NT2/D1 (cell line): ENCODE results near the gene PCBP2.

Experiments used
- DNase-seq: peaks from one replicate; pipeline ENCODE4 v3.0.0-alpha.2; 2011; ENCODE audit warnings: low read depth, low spot score
- H3K27me3 ChIP-seq: 2 replicates; pipeline ENCODE4 v1.6.0; 2011; ENCODE audit warnings: mild to moderate bottlenecking; ENCODE audit not compliant: insufficient read length, insufficient read depth
- H3K36me3 ChIP-seq: 2 replicates; pipeline ENCODE4 v1.6.1; 2011; ENCODE audit warnings: mild to moderate bottlenecking, low read length, mixed read lengths; ENCODE audit not compliant: insufficient read depth, insufficient read length
- H3K4me1 ChIP-seq: 2 replicates; pipeline ENCODE4 v1.5.1; 2011; ENCODE audit not compliant: insufficient read depth, insufficient read length
- H3K4me3 ChIP-seq: 2 replicates; pipeline ENCODE4 v1.5.1; 2011; ENCODE audit warnings: low read depth; ENCODE audit not compliant: insufficient read length
- H3K9ac ChIP-seq: 2 replicates; pipeline ENCODE4 v1.6.0; 2011; ENCODE audit warnings: low read depth; ENCODE audit not compliant: insufficient read length
- H3K9me3 ChIP-seq: 2 replicates; pipeline ENCODE4 v1.5.1; 2011; ENCODE audit warnings: mild to moderate bottlenecking, low read length; ENCODE audit not compliant: insufficient read depth
- SUZ12 ChIP-seq: IDR thresholded peaks from 2 replicates; pipeline ENCODE4 v1.6.1; 2011; ENCODE audit not compliant: insufficient read length, insufficient read depth; ENCODE audit errors: extremely low read depth
- YY1 ChIP-seq: IDR thresholded peaks from 2 replicates; pipeline ENCODE4 v1.6.1; 2011; ENCODE audit not compliant: insufficient read length, insufficient read depth
- ZNF274 ChIP-seq: IDR thresholded peaks from 2 replicates; pipeline ENCODE4 v1.6.1; 2011; ENCODE audit warnings: mild to moderate bottlenecking, low read depth, low read length

Gene PCBP2

DNA sequence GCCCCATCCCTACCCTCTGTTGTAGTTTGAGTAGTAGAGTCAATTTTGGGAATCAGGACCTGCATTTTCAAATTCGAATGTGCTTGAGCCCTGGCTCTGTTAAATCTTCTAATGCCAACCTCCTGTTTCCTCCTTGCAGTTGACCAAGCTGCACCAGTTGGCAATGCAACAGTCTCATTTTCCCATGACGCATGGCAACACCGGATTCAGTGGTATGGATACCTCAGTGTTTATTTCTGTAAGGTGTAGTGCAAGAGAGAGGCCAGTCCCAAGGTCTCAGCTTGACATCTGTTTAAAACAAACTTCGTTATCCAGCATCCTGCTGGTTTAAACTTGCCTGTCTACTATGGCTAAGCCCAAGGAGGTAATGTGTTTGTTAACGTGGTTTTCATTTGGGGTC, 15.2 kb downstream of the PCBP2 start:
- TF ChIP-seq SUZ12 (no peak), ZNF274 (no peak), YY1 (no peak)
- no peak for DNase-seq
- Histone ChIP-seq H3K4me3 (no peak overlapping the region), H3K9me3 (no peaks in the 10 kb centered on the region), H3K36me3 (peaks cover 97% of the 10 kb centered on the region), H3K4me1 (peaks cover 7% of the 10 kb centered on the region), H3K9ac (no peak overlapping the region), H3K27me3 (no peaks in the 10 kb centered on the region)

- Histone ChIP-seq H3K4me3 (no peak overlapping the region), H3K9ac (no peak overlapping the region), H3K36me3 (peaks cover 96% of the 10 kb centered on the region), H3K4me1 (peaks cover 9% of the 10 kb centered on the region), H3K27me3 (no peaks in the 10 kb centered on the region), H3K9me3 (no peaks in the 10 kb centered on the region)
- no peak for DNase-seq
- TF ChIP-seq SUZ12 = no peak
- no peak for TF ChIP-seq YY1
- TF ChIP-seq ZNF274 = no peak
Observed at GRCh38 chr12:53467880-53468279, 16.0 kb downstream of the PCBP2 start.

DNA sequence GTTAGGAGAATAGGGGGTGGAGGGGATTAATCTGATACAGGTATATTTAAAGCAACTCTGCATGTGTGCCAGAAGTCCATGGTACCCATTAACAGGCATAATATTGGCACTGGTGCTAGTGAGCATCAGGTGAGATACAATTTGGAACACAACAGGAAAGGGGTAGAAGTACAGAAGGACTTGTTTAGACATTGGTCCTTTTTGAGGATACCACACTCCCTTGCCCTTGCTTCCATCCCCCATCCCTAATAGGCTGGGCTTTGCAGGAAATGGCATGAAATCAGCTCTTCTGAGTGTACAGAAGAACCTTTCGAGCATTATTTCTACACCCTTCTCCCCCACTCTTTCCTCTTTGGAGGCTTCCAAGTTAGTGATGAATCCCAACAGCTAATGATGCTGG, 16.4 kb downstream of the PCBP2 start:
- Histone ChIP-seq H3K9me3 (no peaks in the 10 kb centered on the region), H3K9ac (no peak overlapping the region), H3K4me1 (peaks cover 9% of the 10 kb centered on the region), H3K4me3 (no peak overlapping the region), H3K27me3 (no peaks in the 10 kb centered on the region), H3K36me3 (peaks cover 94% of the 10 kb centered on the region)
- no peak for TF ChIP-seq ZNF274
- no peak for TF ChIP-seq YY1
- TF ChIP-seq SUZ12 = no peak
- DNase-seq = no peak

DNA sequence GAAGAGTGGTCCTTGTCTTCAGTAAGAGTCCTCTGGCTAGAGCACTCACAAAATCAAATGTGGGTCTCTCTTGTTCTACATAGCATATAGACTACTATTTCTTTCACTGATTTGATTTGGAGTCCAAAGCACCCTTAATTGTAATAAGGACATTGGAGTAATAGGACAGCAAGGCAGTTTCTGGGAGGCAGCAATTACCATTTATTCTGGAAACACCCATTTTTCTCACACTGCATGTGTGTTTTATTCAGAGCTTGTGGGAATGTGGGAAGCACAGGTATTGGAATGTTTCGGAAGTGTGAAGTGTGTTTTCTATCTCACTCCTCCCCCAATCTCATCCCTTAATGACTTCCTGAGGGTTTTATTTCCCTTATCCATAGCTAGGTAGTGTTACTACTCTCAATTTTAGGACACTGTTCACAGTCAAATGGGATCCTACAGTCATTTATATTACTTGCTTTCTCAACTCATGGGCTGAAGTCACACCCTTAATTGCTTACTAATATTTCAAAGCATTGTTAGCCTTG, 20.2 kb downstream of the PCBP2 start:
- TF ChIP-seq SUZ12 (no peak), YY1 (no peak), ZNF274 (no peak)
- DNase-seq = no peak
- H3K9me3 ChIP-seq = no peaks in the 10 kb centered on the region
- H3K27me3 ChIP-seq = no peaks in the 10 kb centered on the region
- no peak overlapping the region for H3K4me3 ChIP-seq
- peaks cover 4% of the 10 kb centered on the region for H3K4me1 ChIP-seq
- H3K36me3 ChIP-seq = peaks cover 95% of the 10 kb centered on the region
- H3K9ac ChIP-seq = no peak overlapping the region

- DNase-seq = no peak
- no peaks in the 10 kb centered on the region for H3K9me3 ChIP-seq
- H3K4me1 ChIP-seq = peaks cover 4% of the 10 kb centered on the region
- no peak overlapping the region for H3K4me3 ChIP-seq
- no peak for TF ChIP-seq YY1
- TF ChIP-seq SUZ12 = no peak
- no peak for TF ChIP-seq ZNF274
- no peak overlapping the region for H3K9ac ChIP-seq
- H3K27me3 ChIP-seq = no peaks in the 10 kb centered on the region
- H3K36me3 ChIP-seq = peaks cover 93% of the 10 kb centered on the region
Observed at GRCh38 chr12:53474077-53474476, 22.2 kb downstream of the PCBP2 start.

- DNase-seq = no peak
- Histone ChIP-seq H3K4me1 (peaks cover 4% of the 10 kb centered on the region), H3K9ac (no peak overlapping the region), H3K9me3 (no peaks in the 10 kb centered on the region), H3K36me3 (peaks cover 93% of the 10 kb centered on the region), H3K27me3 (no peaks in the 10 kb centered on the region), H3K4me3 (no peak overlapping the region)
- no peak for TF ChIP-seq ZNF274
- no peak for TF ChIP-seq SUZ12
- no peak for TF ChIP-seq YY1
Observed at GRCh38 chr12:53474819-53475218, 22.9 kb downstream of the PCBP2 start.

DNA sequence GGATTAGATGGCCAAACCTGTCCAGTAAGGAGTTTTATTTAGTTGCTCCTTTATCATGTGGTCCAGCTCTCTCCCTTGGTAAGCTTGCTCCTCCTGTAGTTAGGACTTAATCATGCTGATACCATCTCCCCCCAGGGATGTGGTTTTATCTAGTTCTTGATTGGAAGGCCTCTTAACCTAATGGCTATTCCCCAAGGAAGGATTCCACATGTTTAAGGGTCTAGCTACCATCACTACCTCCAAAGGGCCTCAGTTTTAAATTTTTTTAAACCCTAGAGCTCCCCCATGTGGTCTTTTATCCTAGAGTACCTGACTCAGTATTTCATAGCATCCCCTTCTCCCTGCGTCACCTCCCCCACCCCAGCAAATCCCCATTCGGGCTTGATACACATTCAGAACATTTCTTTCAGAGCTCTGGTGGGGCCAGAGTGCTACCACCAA, 24.9 kb downstream of the PCBP2 start:
- no peak overlapping the region for H3K4me3 ChIP-seq
- no peaks in the 10 kb centered on the region for H3K27me3 ChIP-seq
- no peak for DNase-seq
- H3K9ac ChIP-seq = no peak overlapping the region
- TF ChIP-seq ZNF274 (no peak), SUZ12 (no peak), YY1 (no peak)
- peaks cover 6% of the 10 kb centered on the region for H3K4me1 ChIP-seq
- no peaks in the 10 kb centered on the region for H3K9me3 ChIP-seq
- peaks cover 93% of the 10 kb centered on the region for H3K36me3 ChIP-seq
